ES-I3 (cell line): ENCODE measurements around the gene CWF19L2.

ENCODE experiments used
- H3K36me3 ChIP-seq: 2 replicates; pipeline ENCODE4 v1.6.1; 2013; ENCODE audit warnings: mild to moderate bottlenecking, low read length, control low read depth, moderate library complexity; ENCODE audit not compliant: insufficient read depth
- H3K4me1 ChIP-seq: 2 replicates; pipeline ENCODE4 v1.6.1; 2013; ENCODE audit warnings: mild to moderate bottlenecking, control low read depth, low read length; ENCODE audit not compliant: insufficient read depth
- H3K9ac ChIP-seq: 2 replicates; pipeline ENCODE4 v1.6.1; 2013; ENCODE audit warnings: low read depth, mild to moderate bottlenecking, low read length, moderate library complexity
- H3K9me3 ChIP-seq: 2 replicates; pipeline ENCODE4 v1.6.1; 2013; ENCODE audit warnings: mild to moderate bottlenecking, low read length, moderate library complexity; ENCODE audit not compliant: control insufficient read depth, insufficient read depth

Gene CWF19L2

GRCh38 chr11:107307991-107308390, 149.6 kb downstream of the CWF19L2 start:
- Histone ChIP-seq H3K4me1 (no peaks in the 10 kb centered on the region), H3K9ac (no peak overlapping the region), H3K9me3 (no peaks in the 10 kb centered on the region), H3K36me3 (no peaks in the 10 kb centered on the region)

GRCh38 chr11:107301878-107302277, 155.7 kb downstream of the CWF19L2 start:
- no peak overlapping the region for H3K9ac ChIP-seq
- no peaks in the 10 kb centered on the region for H3K36me3 ChIP-seq
- H3K9me3 ChIP-seq: no peaks in the 10 kb centered on the region
- no peaks in the 10 kb centered on the region for H3K4me1 ChIP-seq

- peak overlapping the region; percentile 36; the same call in 1 of the 2 replicates for H3K9ac ChIP-seq
- peaks cover 5% of the 10 kb centered on the region; the same call in 1 of the 2 replicates for H3K9me3 ChIP-seq
- no peaks in the 10 kb centered on the region for H3K4me1 ChIP-seq
- H3K36me3 ChIP-seq: no peaks in the 10 kb centered on the region
Observed at GRCh38 chr11:107293677-107294344, 163.8 kb downstream of the CWF19L2 start.

- no peak overlapping the region for H3K9ac ChIP-seq
- H3K4me1 ChIP-seq: no peaks in the 10 kb centered on the region
- H3K36me3 ChIP-seq: no peaks in the 10 kb centered on the region
- no peaks in the 10 kb centered on the region for H3K9me3 ChIP-seq
Observed at GRCh38 chr11:107282195-107282594, 175.4 kb downstream of the CWF19L2 start.
